Esophagus muscularis mucosa (tissue), 3 donors: ENCODE data around the gene INPP5B.

ENCODE experiments used
- POLR2A ChIP-seq: fragments of 450-650 bp; IDR thresholded peaks from one replicate; pipeline ENCODE4 v1.6.1; 2017; ENCODE audit warnings: antibody characterized with exemption, moderate library complexity, mild to moderate bottlenecking, low read depth
- TF ChIP-seq, protein P1 (sequence below), 3 experiments: fragments of 200-600 bp in 2 of 3; fragments of 450-650 bp in 1 of 3; sonication (generic) in 2 of 3; IDR thresholded peaks; one replicate each; pipeline ENCODE4 v1.5.1; 2017 to 2019; ENCODE audit warnings: antibody characterized with exemption in 3 of 3, mild to moderate bottlenecking in 2 of 3, moderate library complexity in 1 of 3

- TF ChIP-seq, protein P1, sequence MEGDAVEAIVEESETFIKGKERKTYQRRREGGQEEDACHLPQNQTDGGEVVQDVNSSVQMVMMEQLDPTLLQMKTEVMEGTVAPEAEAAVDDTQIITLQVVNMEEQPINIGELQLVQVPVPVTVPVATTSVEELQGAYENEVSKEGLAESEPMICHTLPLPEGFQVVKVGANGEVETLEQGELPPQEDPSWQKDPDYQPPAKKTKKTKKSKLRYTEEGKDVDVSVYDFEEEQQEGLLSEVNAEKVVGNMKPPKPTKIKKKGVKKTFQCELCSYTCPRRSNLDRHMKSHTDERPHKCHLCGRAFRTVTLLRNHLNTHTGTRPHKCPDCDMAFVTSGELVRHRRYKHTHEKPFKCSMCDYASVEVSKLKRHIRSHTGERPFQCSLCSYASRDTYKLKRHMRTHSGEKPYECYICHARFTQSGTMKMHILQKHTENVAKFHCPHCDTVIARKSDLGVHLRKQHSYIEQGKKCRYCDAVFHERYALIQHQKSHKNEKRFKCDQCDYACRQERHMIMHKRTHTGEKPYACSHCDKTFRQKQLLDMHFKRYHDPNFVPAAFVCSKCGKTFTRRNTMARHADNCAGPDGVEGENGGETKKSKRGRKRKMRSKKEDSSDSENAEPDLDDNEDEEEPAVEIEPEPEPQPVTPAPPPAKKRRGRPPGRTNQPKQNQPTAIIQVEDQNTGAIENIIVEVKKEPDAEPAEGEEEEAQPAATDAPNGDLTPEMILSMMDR (IDR thresholded peaks at IDR 0.05) = no peak
- no peak for TF ChIP-seq POLR2A
Measured at GRCh38 chr1:37995751-37996345, 49.0 kb upstream of the INPP5B start.
